GM23248 (cell line): Measurements from ENCODE around the gene COL3A1.

Experiments
- EZH2 ChIP-seq: fragments of 200-600 bp; sonication (generic); IDR thresholded peaks from 2 replicates; pipeline ENCODE4 v1.6.1; 2018; ENCODE audit warnings: antibody characterized with exemption, mild to moderate bottlenecking; ENCODE audit not compliant: insufficient read depth, poor library complexity, severe bottlenecking
- EZH2phosphoT487 ChIP-seq: fragments of 200-600 bp; sonication (generic); IDR thresholded peaks from 2 replicates; pipeline ENCODE4 v1.6.1; 2018; ENCODE audit warnings: antibody characterized with exemption, moderate library complexity, mild to moderate bottlenecking, low read depth; ENCODE audit not compliant: insufficient read depth

DNA sequence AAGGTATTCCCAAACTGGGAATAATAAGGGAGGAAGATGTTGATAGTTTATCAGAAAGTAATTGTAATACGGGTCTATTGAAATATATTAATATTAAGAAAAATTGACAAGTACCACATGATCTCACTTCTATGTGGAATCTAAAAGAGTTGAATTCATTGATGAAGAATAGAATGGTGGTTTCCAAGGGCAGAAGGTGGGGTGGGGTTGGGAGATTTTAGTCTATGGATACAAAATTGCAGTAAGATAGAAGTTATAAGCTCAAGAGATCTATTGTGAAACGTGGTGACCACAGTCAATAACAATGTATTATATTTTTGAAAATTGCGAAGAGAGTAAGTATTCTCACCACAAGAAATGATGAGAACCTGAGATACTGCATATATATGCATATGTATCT, 38.9 kb downstream of the COL3A1 start:
- no peak for TF ChIP-seq EZH2phosphoT487
- TF ChIP-seq EZH2: no peak
